HG02798 (cell line): Measurements from ENCODE around the gene OPN4.

ENCODE experiments used
- ATAC-seq: cut with Tn5 transposase; IDR thresholded peaks from one replicate; pipeline ENCODE4 v1.9.1; 2021; ENCODE audit warnings: mild to moderate bottlenecking; ENCODE audit not compliant: unreplicated experiment, poor library complexity

The OPN4 gene

GRCh38 chr10:86674912-86675311 lies 20.6 kb downstream of the OPN4 start:
- no peak for ATAC-seq

- ATAC-seq = no peak
Observed at GRCh38 chr10:86677374-86677773, 23.0 kb downstream of the OPN4 start.

GRCh38 chr10:86678999-86679792 lies 24.8 kb downstream of the OPN4 start:
- ATAC-seq = no peak

- ATAC-seq = no peak
Observed at GRCh38 chr10:86681047-86681446, 26.7 kb downstream of the OPN4 start.

- ATAC-seq = no peak
Observed at GRCh38 chr10:86681722-86682386, 27.5 kb downstream of the OPN4 start.

- no peak for ATAC-seq
Observed at GRCh38 chr10:86682675-86683074, 28.3 kb downstream of the OPN4 start.

GRCh38 chr10:86684331-86685097 lies 30.2 kb downstream of the OPN4 start:
- ATAC-seq = no peak

- ATAC-seq = no peak
Observed at GRCh38 chr10:86685416-86685815, 31.1 kb downstream of the OPN4 start.

- ATAC-seq = no peak
Observed at GRCh38 chr10:86685893-86686632, 31.7 kb downstream of the OPN4 start.

- no peak for ATAC-seq
Observed at GRCh38 chr10:86686972-86687371, 32.6 kb downstream of the OPN4 start.

GRCh38 chr10:86687750-86688149 lies 33.4 kb downstream of the OPN4 start:
- ATAC-seq = no peak

GRCh38 chr10:86688398-86688921 lies 34.1 kb downstream of the OPN4 start:
- ATAC-seq = peak; percentile 90

GRCh38 chr10:86689146-86689545 lies 34.8 kb downstream of the OPN4 start:
- no peak for ATAC-seq

- no peak for ATAC-seq
Observed at GRCh38 chr10:86690231-86690630, 35.9 kb downstream of the OPN4 start.

GRCh38 chr10:86690657-86691084 lies 36.3 kb downstream of the OPN4 start:
- ATAC-seq = no peak

- ATAC-seq = no peak
Observed at GRCh38 chr10:86691333-86692022, 37.1 kb downstream of the OPN4 start.

- no peak for ATAC-seq
Observed at GRCh38 chr10:86692023-86692514, 37.7 kb downstream of the OPN4 start.

GRCh38 chr10:86692664-86693063 lies 38.3 kb downstream of the OPN4 start:
- no peak for ATAC-seq

- no peak for ATAC-seq
Observed at GRCh38 chr10:86693275-86693674, 38.9 kb downstream of the OPN4 start.
